B cell (primary cell): ENCODE measurements around the gene SYNRG. TPM values are rescaled to one million over a fixed set of nuclear protein-coding genes. Genes with fewer than 3 reads are reported as not detected.

ENCODE experiments used
- ATAC-seq: fragments of 200-7000 bp; cut with Tn5 transposase; one replicate; pipeline ENCODE4 v1.10.0; 2021; ENCODE audit warnings: low read depth, mild to moderate bottlenecking, moderate number of reproducible peaks, moderate library complexity
- CTCF ChIA-PET: fragments of 350-600 bp; sonication (Branson Sonifier 250); formaldehyde crosslinking; loops from one replicate; lab custom pipeline; 2021; ENCODE audit warnings: antibody characterized with exemption, inconsistent platforms; lab: Charles Lee
- POLR2A ChIA-PET: fragments of 350-600 bp; sonication (Branson Sonifier 250); formaldehyde crosslinking; loops from one replicate; lab custom pipeline; 2021; ENCODE audit warnings: antibody characterized with exemption; lab: Charles Lee
- DNase-seq: peaks from one replicate; pipeline ENCODE4 v3.0.0; 2013
- H2AFZ ChIP-seq: 2 replicates; pipeline ENCODE4 v1.6.1; 2012; ENCODE audit warnings: mild to moderate bottlenecking, low read depth, low read length; ENCODE audit not compliant: insufficient read depth, poor library complexity, severe bottlenecking
- H3K27ac ChIP-seq, 2 donors: 1 replicate in 1 of 2; 2 replicates in 1 of 2; pipeline ENCODE4 v1.5.1; 2012 to 2013; ENCODE audit warnings: low read length in 2 of 2, mild to moderate bottlenecking in 2 of 2, moderate library complexity in 1 of 2
- H3K27me3 ChIP-seq, 4 experiments: fragments of 200-600 bp in 1 of 4; sonication (generic) in 1 of 4; replicated peaks in 1 of 4; 1 replicate in 2 of 4; 2 replicates in 2 of 4; pipeline versions ENCODE4 v1.6.1 to v1.7.0; 2013 to 2016; ENCODE audit warnings: low read length in 3 of 4, mild to moderate bottlenecking in 2 of 4, mixed read lengths in 1 of 4, moderate library complexity in 1 of 4; ENCODE audit not compliant: insufficient read depth in 4 of 4, control insufficient read depth in 3 of 4; ENCODE audit errors: control extremely low read depth in 1 of 4
- H3K36me3 ChIP-seq, 2 experiments: replicated peaks in 1 of 2; 1 replicate in 1 of 2; 2 replicates in 1 of 2; pipeline versions ENCODE4 v1.6.1 to v1.7.1; 2013; ENCODE audit warnings: low read length in 1 of 2; ENCODE audit not compliant: insufficient read depth in 2 of 2, control insufficient read depth in 1 of 2; ENCODE audit errors: control extremely low read depth in 1 of 2, extremely low read depth in 1 of 2
- H3K4me1 ChIP-seq, 2 donors: fragments of 200-600 bp in 1 of 2; sonication (generic) in 1 of 2; 1 replicate in 1 of 2; 2 replicates in 1 of 2; pipeline versions ENCODE4 v1.5.1 to v1.6.1; 2013 to 2017; ENCODE audit warnings: low read length in 2 of 2; ENCODE audit not compliant: control insufficient read depth in 2 of 2, insufficient read depth in 2 of 2
- H3K4me2 ChIP-seq: replicated peaks from 2 replicates; pipeline ENCODE3; 2012; ENCODE audit warnings: mild to moderate bottlenecking, low read depth, low read length; ENCODE audit not compliant: poor library complexity, severe bottlenecking
- H3K4me3 ChIP-seq, 5 experiments: fragments of 200-600 bp in 1 of 5; sonication (generic) in 1 of 5; 1 replicate in 3 of 5; 2 replicates in 2 of 5; pipeline versions ENCODE4 v1.5.1 to v1.7.0; 2011 to 2016; ENCODE audit warnings: low read length in 4 of 5, mild to moderate bottlenecking in 4 of 5, low read depth in 2 of 5, control low read depth in 1 of 5, moderate library complexity in 1 of 5; ENCODE audit not compliant: insufficient read depth in 1 of 5; ENCODE audit errors: control extremely low read depth in 1 of 5, extremely low read depth in 1 of 5
- H3K79me2 ChIP-seq: fragments of 200-600 bp; sonication (generic); one replicate; pipeline ENCODE4 v1.6.0; 2016; ENCODE audit warnings: low read length; ENCODE audit not compliant: control insufficient read depth, insufficient read depth
- H3K9ac ChIP-seq: fragments of 200-600 bp; sonication (generic); 2 replicates; pipeline ENCODE4 v1.6.1; 2017; ENCODE audit warnings: mild to moderate bottlenecking, low read length, moderate library complexity
- H3K9me3 ChIP-seq, 3 donors: one replicate each; pipeline versions ENCODE4 v1.6.1 to v1.7.1; 2013; ENCODE audit warnings: low read length in 2 of 3; ENCODE audit not compliant: control insufficient read depth in 2 of 3, insufficient read depth in 1 of 3; ENCODE audit errors: control extremely low read depth in 1 of 3
- H4K20me1 ChIP-seq: 2 replicates; pipeline ENCODE4 v1.6.0; 2012; ENCODE audit warnings: mild to moderate bottlenecking, low read length; ENCODE audit not compliant: insufficient read depth, control insufficient read depth, poor library complexity, severe bottlenecking
- H3K27ac Mint-ChIP-seq: one replicate; pipeline ENCODE4 v1.8.0; 2021; ENCODE audit warnings: mixed read lengths
- H3K27me3 Mint-ChIP-seq: one replicate; pipeline ENCODE4 v1.8.0; 2021; ENCODE audit warnings: mixed read lengths
- H3K4me1 Mint-ChIP-seq: one replicate; pipeline ENCODE4 v1.8.0; 2021; ENCODE audit warnings: mixed read lengths
- H3K4me3 Mint-ChIP-seq: one replicate; pipeline ENCODE4 v1.8.0; 2021; ENCODE audit warnings: mixed read lengths
- H3K9me3 Mint-ChIP-seq: one replicate; pipeline ENCODE4 v1.8.0; 2022; ENCODE audit warnings: mixed read lengths; ENCODE audit not compliant: insufficient read depth
- EZH2 ChIP-seq: IDR thresholded peaks from 2 replicates; pipeline ENCODE4 v1.6.1; 2012; ENCODE audit warnings: borderline replicate concordance, low read depth, mild to moderate bottlenecking, moderate library complexity, low read length; ENCODE audit not compliant: insufficient read depth, poor library complexity, severe bottlenecking
- WGBS: methylation state at CpG from one replicate; pipeline ENCODE4 v1.1.5; 2013; ENCODE audit warnings: missing lambda C conversion rate; ENCODE audit not compliant: insufficient coverage; 5-methylcytosine and 5-hydroxymethylcytosine counted together
- intact Hi-C: fragments of 100-400 bp; cut with micrococcal nuclease; formaldehyde crosslinking; loops from one replicate; pipeline ENCODE4 v1.10.0; 2022
- polyA plus RNA-seq: library from polyadenylated mRNA; depleted of rRNA; stranded (reverse); fragments of >200 nt; gene quantifications from 2 replicates; pipeline ENCODE4 v1.2.3, GENCODE V29; 2012
- total RNA-seq, 2 donors: library from RNA; stranded (reverse); fragments of 120-200 nt in 1 of 2; gene quantifications; 1 replicate in 1 of 2; 2 replicates in 1 of 2; pipeline versions ENCODE4 v1.2.3 to v1.2.4, GENCODE V29; 2013 to 2022
- TF ChIP-seq, protein P1 (sequence below): fragments of 200-600 bp; IDR thresholded peaks from one replicate; pipeline ENCODE4 v1.8.0; 2022; ENCODE audit warnings: antibody characterized with exemption, mild to moderate bottlenecking

The SYNRG gene
- total and polyA plus RNA-seq, 2 donors (not counting 1 experiment from before 2014, with no cell fraction given): 31.8 to 113 TPM

DNA sequence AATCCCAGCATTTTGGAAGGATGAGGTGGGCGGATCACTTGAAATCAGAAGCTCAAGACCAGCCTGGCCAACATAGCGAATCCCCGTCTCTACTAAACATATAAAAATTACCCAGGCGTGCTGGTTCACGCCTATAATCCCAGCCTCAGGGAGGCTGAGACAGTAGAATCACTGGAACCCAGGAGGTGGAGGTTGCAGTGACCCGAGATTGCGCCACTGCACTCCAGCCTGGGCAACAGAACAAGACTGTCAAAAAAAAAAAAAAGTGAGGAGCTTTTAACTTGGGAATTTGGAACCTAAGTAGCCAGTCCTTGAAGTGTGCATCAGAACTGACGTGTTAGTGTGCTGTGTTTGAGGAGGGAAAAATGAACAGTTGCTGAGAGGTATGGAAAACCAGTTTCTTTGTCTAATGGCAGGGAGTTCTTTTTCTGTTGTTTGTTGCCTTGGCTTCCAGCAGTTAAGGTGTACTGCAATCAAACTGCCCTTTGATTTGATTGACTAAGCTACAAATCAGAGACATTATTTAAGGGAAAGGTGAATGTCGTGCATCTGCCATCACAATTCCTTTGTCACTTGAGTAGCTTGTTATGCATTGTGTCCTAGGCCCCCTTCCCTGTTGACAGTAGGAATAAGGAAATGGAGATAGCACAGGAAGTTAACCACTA lies 128.1 kb downstream of the SYNRG start:
- no peaks in the 10 kb centered on the region for H3K27me3 ChIP-seq
- DNase-seq (no peak), ATAC-seq (no peak)
- Mint-ChIP-seq H3K4me3 (no peak overlapping the region), H3K9me3 (no peaks in the 10 kb centered on the region), H3K27ac (no peak overlapping the region), H3K27me3 (no peaks in the 10 kb centered on the region), H3K4me1 (no peaks in the 10 kb centered on the region)
- H4K20me1 ChIP-seq: no peaks in the 10 kb centered on the region
- TF ChIP-seq, protein P1, sequence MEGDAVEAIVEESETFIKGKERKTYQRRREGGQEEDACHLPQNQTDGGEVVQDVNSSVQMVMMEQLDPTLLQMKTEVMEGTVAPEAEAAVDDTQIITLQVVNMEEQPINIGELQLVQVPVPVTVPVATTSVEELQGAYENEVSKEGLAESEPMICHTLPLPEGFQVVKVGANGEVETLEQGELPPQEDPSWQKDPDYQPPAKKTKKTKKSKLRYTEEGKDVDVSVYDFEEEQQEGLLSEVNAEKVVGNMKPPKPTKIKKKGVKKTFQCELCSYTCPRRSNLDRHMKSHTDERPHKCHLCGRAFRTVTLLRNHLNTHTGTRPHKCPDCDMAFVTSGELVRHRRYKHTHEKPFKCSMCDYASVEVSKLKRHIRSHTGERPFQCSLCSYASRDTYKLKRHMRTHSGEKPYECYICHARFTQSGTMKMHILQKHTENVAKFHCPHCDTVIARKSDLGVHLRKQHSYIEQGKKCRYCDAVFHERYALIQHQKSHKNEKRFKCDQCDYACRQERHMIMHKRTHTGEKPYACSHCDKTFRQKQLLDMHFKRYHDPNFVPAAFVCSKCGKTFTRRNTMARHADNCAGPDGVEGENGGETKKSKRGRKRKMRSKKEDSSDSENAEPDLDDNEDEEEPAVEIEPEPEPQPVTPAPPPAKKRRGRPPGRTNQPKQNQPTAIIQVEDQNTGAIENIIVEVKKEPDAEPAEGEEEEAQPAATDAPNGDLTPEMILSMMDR: no peak
- no peak for TF ChIP-seq EZH2
- H3K4me2 ChIP-seq: no peak overlapping the region
- no peak overlapping the region for H3K4me3 ChIP-seq
- H2AFZ ChIP-seq: no peak overlapping the region
- H3K9me3 ChIP-seq: no peaks in the 10 kb centered on the region
- WGBS: over 99% methylated on average over 7 of the region's 9 CpGs
- POLR2A ChIA-PET: interaction anchor here (0.5 kb wide), 1 partner anchor 155 kb away, joined by 7 read pairs; no protein-coding TSS in a partner anchor
- H3K4me1 ChIP-seq: no peaks in the 10 kb centered on the region
- H3K27ac ChIP-seq: no peak overlapping the region
- H3K9ac ChIP-seq: no peak overlapping the region
- H3K36me3 ChIP-seq: peaks cover 4 to 22% of the 10 kb centered on the region in 2 experiments
- intact Hi-C loops: no loop called here
- H3K79me2 ChIP-seq: no peaks in the 10 kb centered on the region
- CTCF ChIA-PET: interaction anchor here (0.6 kb wide), 1 partner anchor 31 kb away, joined by 3 read pairs; no protein-coding TSS in a partner anchor

DNA sequence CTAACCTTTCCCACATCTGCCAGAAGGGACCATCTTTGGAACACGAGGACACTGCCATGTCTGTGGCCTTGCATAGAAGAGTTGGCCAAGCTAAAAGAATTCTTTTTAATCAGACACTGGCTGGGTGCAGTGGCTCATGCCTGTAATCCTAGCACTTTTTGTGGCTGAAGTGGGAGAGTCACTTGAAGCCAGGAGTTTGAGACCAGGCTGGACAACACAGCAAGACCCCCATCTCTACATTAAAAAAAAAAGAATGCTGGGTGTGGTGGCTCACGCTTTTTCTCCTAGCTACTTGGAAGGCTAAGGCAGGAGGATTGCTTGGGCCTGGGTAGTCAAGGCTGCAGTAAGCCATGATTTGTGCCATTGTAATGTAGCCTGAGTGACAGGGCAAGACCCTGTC lies 128.8 kb downstream of the SYNRG start:
- DNase-seq: no peak
- Histone ChIP-seq H4K20me1 (no peaks in the 10 kb centered on the region), H3K27me3 (no peaks in the 10 kb centered on the region), H3K4me3 (no peak overlapping the region), H3K9me3 (no peaks in the 10 kb centered on the region), H3K9ac (no peak overlapping the region), H3K79me2 (no peaks in the 10 kb centered on the region), H3K4me2 (no peak overlapping the region), H3K36me3 (peaks cover 4 to 26% of the 10 kb centered on the region in 2 experiments), H3K4me1 (no peaks in the 10 kb centered on the region), H2AFZ (no peak overlapping the region), H3K27ac (no peak overlapping the region)
- no CpG with 5 or more reads among the region's 2 CpGs for WGBS
- no peaks in the 10 kb centered on the region for H3K9me3 Mint-ChIP-seq
- no peak for TF ChIP-seq EZH2
- TF ChIP-seq, protein P1: no peak
- no peaks in the 10 kb centered on the region for H3K4me1 Mint-ChIP-seq
- intact Hi-C loops: no loop called here
- POLR2A ChIA-PET: interaction anchor here (0.5 kb wide), 1 partner anchor 155 kb away, joined by 7 read pairs; no protein-coding TSS in a partner anchor
- CTCF ChIA-PET: no interaction called here
- no peak overlapping the region for H3K4me3 Mint-ChIP-seq
- no peak for ATAC-seq
- no peaks in the 10 kb centered on the region for H3K27me3 Mint-ChIP-seq
- H3K27ac Mint-ChIP-seq: no peak overlapping the region
